ENCODE results near the gene APOL6. TPM values are rescaled to one million over a fixed set of nuclear protein-coding genes. Genes with fewer than 3 reads are reported as not detected.

The APOL6 gene
- total and polyA plus RNA-seq, 9 of the 15 experiments (the other 6 are each of a cell fraction or from before 2014, with no cell fraction given), result 0.29 to 1.2 (median 0.70) TPM

GRCh38 chr22:35634943-35635540 lies 13.2 kb upstream of the APOL6 start:
- ATAC-seq, result peak; percentile 64
- CTCF ChIA-PET (ENCODE audit: low intra/inter-chr PET ratio), result no interaction called here
- no peak overlapping the region for H3K4me3 ChIP-seq

More at GRCh38 chr22:35634943-35635540, 13.2 kb upstream of the APOL6 start:
- no peaks in the 10 kb centered on the region for H3K36me3 ChIP-seq (ENCODE audit: control insufficient read depth, insufficient read depth, low read length)
- H3K27ac ChIP-seq (ENCODE audit: extremely low read depth, low read depth, low read length), result no peak overlapping the region
- peaks cover 0 to 13% of the 10 kb centered on the region in 2 experiments; a peak in 2 of 5 replicates for H3K27me3 ChIP-seq (ENCODE audit: control insufficient read depth in 2 of 2, insufficient read depth in 2 of 2, low read length in 2 of 2)
- in situ Hi-C loops (cut with MboI), result no loop called here
- no peaks in the 10 kb centered on the region for H3K79me2 ChIP-seq (ENCODE audit: control insufficient read depth, insufficient read depth, low read length)
- H2AFZ ChIP-seq (ENCODE audit: low read depth, low read length), result 0 out of 2 replicates have a peak overlapping the region, but pooled peaks have one; percentile 45
- 8% methylated on average over 3 of the region's 3 CpGs for WGBS (ENCODE audit: insufficient coverage, low coverage, missing lambda C conversion rate)
- H4K20me1 ChIP-seq (replicated peaks; ENCODE audit: control insufficient read depth, insufficient read depth, low read length), result no peaks in the 10 kb centered on the region
- 0 out of 2 replicates have a peak, but pooled peaks have one; percentile 5 for TF ChIP-seq BHLHE40 (IDR thresholded peaks at IDR 0.05; ENCODE audit: low read length)
- no peak for TF ChIP-seq LEF1 (IDR thresholded peaks at IDR 0.05)
- peak; percentile 71 for TF ChIP-seq ZKSCAN1 (IDR thresholded peaks at IDR 0.05; ENCODE audit: low read depth, low read length)
- TF ChIP-seq ZNF232 (CRISPR knock-in tag; IDR thresholded peaks at IDR 0.05), result no peak
- peak; percentile 93 for TF ChIP-seq USF2 (CRISPR knock-in tag; IDR thresholded peaks at IDR 0.05)
- TF ChIP-seq USF1 (CRISPR knock-in tag; IDR thresholded peaks at IDR 0.05), result peak; percentile 87
- no peak for TF ChIP-seq THRB (CRISPR knock-in tag; conservative IDR thresholded peaks at IDR 0.05)
- peak; percentile 75 for TF ChIP-seq RAD51 (IDR thresholded peaks at IDR 0.05; ENCODE audit: borderline replicate concordance, low read depth)
- peak; percentile 44 for TF ChIP-seq NFYB (IDR thresholded peaks at IDR 0.05; ENCODE audit: extremely low read depth, insufficient read length)
- no peak overlapping the region for H3K9ac ChIP-seq (ENCODE audit: insufficient read depth in 1 of 2, low read depth in 2 of 2, low read length in 2 of 2)
- no peaks in the 10 kb centered on the region for H3K9me1 ChIP-seq (ENCODE audit: control insufficient read depth, insufficient read depth, low read length)
- peaks cover 0 to 5% of the 10 kb centered on the region in 2 experiments; a peak in 3 of 5 replicates for H3K4me1 ChIP-seq (replicated peaks in 1 of 2; ENCODE audit: control insufficient read depth in 2 of 2, insufficient read depth in 2 of 2, low read length in 2 of 2)
- H3K4me2 ChIP-seq (ENCODE audit: insufficient read depth, low read length), result no peak overlapping the region
- POLR2A ChIA-PET, result interaction anchor here (0.6 kb wide), 1 partner anchor 272 kb away, joined by 3 read pairs; no protein-coding TSS in a partner anchor
- H3K9me3 ChIP-seq (replicated peaks; ENCODE audit: control insufficient read depth, insufficient read depth, low read depth, low read length), result no peaks in the 10 kb centered on the region
- intact Hi-C loops (cut with micrococcal nuclease), result loop anchor here (5.0 to 10.0 kb wide), 2 partner anchors 200 to 287 kb away; no protein-coding TSS in a partner anchor
- no peak for FAIRE-seq
- no TSS peak for BruUV-seq (replicated peaks)
- peak; percentile 23 to 47 (median 36) for DNase-seq (ENCODE audit: extremely low read depth in 1 of 4, low spot score in 3 of 4)
